ENCODE data around the gene FREM2.

Gene FREM2

GRCh38 chr13:38908574-38908973 lies 221.7 kb downstream of the FREM2 start:
- no peak overlapping the region for H3K4me3 ChIP-seq (ENCODE audit: low read depth, low read length)
- TF ChIP-seq, protein P1, sequence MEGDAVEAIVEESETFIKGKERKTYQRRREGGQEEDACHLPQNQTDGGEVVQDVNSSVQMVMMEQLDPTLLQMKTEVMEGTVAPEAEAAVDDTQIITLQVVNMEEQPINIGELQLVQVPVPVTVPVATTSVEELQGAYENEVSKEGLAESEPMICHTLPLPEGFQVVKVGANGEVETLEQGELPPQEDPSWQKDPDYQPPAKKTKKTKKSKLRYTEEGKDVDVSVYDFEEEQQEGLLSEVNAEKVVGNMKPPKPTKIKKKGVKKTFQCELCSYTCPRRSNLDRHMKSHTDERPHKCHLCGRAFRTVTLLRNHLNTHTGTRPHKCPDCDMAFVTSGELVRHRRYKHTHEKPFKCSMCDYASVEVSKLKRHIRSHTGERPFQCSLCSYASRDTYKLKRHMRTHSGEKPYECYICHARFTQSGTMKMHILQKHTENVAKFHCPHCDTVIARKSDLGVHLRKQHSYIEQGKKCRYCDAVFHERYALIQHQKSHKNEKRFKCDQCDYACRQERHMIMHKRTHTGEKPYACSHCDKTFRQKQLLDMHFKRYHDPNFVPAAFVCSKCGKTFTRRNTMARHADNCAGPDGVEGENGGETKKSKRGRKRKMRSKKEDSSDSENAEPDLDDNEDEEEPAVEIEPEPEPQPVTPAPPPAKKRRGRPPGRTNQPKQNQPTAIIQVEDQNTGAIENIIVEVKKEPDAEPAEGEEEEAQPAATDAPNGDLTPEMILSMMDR (IDR thresholded peaks at IDR 0.05; ENCODE audit: low read depth, low read length, missing control alignments) = no peak
- no peak for DNase-seq (ENCODE audit: low read depth)

GRCh38 chr13:38914070-38914469 lies 227.2 kb downstream of the FREM2 start:
- TF ChIP-seq, protein P1 (IDR thresholded peaks at IDR 0.05; ENCODE audit: low read depth, low read length, missing control alignments) = no peak
- DNase-seq (ENCODE audit: low read depth) = no peak
- no peak overlapping the region for H3K4me3 ChIP-seq (ENCODE audit: low read depth, low read length)

DNA sequence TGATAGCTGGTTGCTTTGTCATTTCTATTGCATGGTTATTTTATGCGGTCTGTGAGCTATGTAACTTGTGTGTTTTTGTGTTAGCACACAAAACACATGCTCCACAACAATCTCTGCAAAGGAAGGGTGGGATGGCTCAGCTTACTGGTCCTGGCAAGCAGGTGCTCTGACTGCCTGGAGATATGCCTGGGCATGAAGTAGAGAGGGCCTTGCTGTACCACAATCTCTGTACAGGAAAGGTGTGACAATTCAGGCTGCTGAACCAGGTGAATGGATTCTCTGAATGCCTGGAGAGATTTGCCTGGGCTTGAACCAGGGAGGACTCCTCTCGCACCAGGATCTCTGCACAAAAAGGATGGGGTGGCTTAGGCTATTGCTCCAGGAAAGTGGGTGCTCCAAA lies 234.2 kb downstream of the FREM2 start:
- no peak overlapping the region for H3K4me3 ChIP-seq (ENCODE audit: low read depth, low read length)
- no peak for DNase-seq (ENCODE audit: low read depth)
- TF ChIP-seq, protein P1 (IDR thresholded peaks at IDR 0.05; ENCODE audit: low read depth, low read length, missing control alignments) = no peak

DNA sequence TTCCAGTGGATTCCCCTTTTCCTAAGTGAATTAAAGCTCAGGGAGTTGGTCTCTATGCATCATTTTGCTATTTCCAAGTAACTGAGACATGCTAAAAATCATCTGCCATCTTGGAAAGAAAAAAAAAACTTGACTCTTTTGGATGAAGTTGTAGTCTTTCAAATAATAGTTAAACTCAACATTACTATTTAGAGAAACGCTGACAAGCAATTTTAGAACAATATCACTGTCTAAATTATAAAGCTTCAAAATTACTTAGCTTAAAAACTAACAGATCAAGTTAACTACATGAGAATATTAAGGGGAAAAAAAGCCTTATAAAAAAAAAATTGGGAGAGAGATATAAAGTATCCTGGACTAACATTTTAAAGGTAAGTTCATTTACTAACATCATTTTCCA lies 235.3 kb downstream of the FREM2 start:
- no peak for DNase-seq (ENCODE audit: low read depth)
- TF ChIP-seq, protein P1 (IDR thresholded peaks at IDR 0.05; ENCODE audit: low read depth, low read length, missing control alignments) = no peak
- no peak overlapping the region for H3K4me3 ChIP-seq (ENCODE audit: low read depth, low read length)

DNA sequence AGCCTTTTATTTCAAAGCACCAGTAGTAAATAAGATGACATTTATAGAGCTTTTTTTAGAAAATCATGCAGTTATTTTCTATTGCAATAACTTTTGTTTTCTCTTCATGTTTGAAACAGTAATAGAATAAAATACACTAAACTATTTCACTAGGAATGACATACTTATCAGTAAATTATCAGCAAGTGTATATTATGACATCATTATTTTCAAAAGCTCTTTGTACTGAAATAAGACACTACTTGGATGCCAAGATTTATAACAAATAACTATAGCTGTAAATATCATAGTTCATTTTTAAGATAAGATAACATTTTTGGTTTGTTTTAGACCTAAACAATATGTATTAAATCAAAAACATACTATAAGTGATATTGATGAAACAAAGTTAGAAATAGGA lies 246.9 kb downstream of the FREM2 start:
- no peak for DNase-seq (ENCODE audit: low read depth)
- no peak overlapping the region for H3K4me3 ChIP-seq (ENCODE audit: low read depth, low read length)
- TF ChIP-seq, protein P1 (IDR thresholded peaks at IDR 0.05; ENCODE audit: low read depth, low read length, missing control alignments) = no peak
